ENCODE data around the gene NFIA. TPM values are rescaled to one million over a fixed set of nuclear protein-coding genes. Genes with fewer than 3 reads are reported as not detected.

Gene NFIA
- total and polyA plus RNA-seq, 10 of the 15 experiments (the other 5 are each of a cell fraction or from before 2014, with no cell fraction given), result 0.10 to 0.16 TPM; not detected in 8

DNA sequence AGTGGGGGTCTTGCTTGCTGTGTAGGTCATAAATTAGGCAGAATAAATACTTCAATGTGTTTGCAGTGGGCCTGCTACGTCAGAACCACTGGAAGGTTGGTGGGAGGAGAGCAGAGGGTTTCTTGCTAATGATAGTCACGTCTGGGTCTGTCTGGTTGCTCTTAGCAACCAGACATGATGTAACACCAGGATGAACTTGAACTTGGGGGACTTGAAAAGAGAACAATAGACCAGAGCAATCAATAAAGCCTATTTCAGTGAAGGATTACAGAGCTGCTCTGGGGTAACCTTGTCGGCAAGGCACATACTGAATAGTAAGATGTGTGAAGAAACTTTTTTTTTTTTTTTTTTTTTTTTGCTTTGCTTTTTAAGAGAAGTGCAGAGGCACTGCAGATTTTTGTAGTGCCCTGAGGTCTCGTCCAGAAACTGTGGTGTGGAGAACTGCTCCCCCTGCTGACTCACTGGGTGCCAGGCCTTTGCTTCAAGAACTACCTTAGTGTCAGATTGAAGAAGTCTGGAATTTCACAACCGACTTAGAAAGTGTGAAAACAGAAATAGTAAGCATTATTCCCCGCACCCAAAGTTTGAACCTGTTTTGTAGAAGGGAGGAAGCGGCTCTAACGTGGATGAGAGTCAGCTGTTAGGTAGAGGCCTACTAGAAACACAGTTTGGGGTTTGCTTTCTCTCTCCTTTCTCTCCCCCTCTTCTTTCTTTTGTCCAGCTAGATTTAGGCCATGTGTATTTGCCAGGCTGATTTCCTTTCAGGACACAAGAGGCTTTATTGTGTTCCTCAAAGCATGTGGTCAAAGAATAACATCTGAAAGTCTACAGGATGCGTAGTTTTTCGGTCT is 371.0 kb downstream of the NFIA start:
- ChIA-PET RAD21 (ENCODE audit: unreplicated experiment) (interaction anchor here (0.7 to 1.5 kb wide), 4 partner anchors 80 to 1428 kb away, joined by 3 to 4 read pairs (median 3); no protein-coding TSS in a partner anchor), SMC1A (ENCODE audit: uncharacterized antibody, unreplicated experiment) (interaction anchor here (0.6 to 1.9 kb wide), 3 partner anchors 25 to 474 kb away, joined by 3 to 10 read pairs (median 3); no protein-coding TSS in a partner anchor), POLR2A (no interaction called here), CTCF (interaction anchor here (0.7 to 2.4 kb wide), 11 partner anchors 10 to 605 kb away, joined by 3 to 14 read pairs (median 3); no protein-coding TSS in a partner anchor)
- H3K4me3 ChIP-seq, result no peak overlapping the region
- FAIRE-seq (peak; percentile 93), ATAC-seq (peak; percentile 93), DNase-seq (ENCODE audit: low read depth, low spot score) (peak; percentile 15)
- 20% methylated on average over 10 of the region's 10 CpGs for WGBS (ENCODE audit: insufficient coverage, insufficient replicate concordance, low lambda C conversion rate, missing lambda C conversion rate)
- H3K27me3 ChIP-seq (replicated peaks in 1 of 2; ENCODE audit: control insufficient read depth in 2 of 2, insufficient read depth in 2 of 2, low read length in 1 of 2), result no peaks in the 10 kb centered on the region
- no peaks in the 10 kb centered on the region for H3K9me3 ChIP-seq (replicated peaks; ENCODE audit: control insufficient read depth, insufficient read depth, low read length)
- H3K4me2 ChIP-seq (ENCODE audit: control insufficient read depth, insufficient read depth), result no peak overlapping the region
- in situ Hi-C loops (cut with MboI) (loop anchor here (10.0 kb wide), 1 partner anchor 479 kb away; no protein-coding TSS in a partner anchor), intact Hi-C loops (cut with micrococcal nuclease; ENCODE audit: unreplicated experiment) (loop anchor here (1.0 to 10.0 kb wide), 6 partner anchors 401 to 1479 kb away; no protein-coding TSS in a partner anchor)
- H4K20me1 ChIP-seq (ENCODE audit: control insufficient read depth, insufficient read depth), result no peaks in the 10 kb centered on the region
- H2AFZ ChIP-seq (ENCODE audit: control insufficient read depth, low read depth, low read length), result no peak overlapping the region
- no peaks in the 10 kb centered on the region for H3K36me3 ChIP-seq (ENCODE audit: control insufficient read depth in 2 of 2, insufficient read depth in 2 of 2, low read length in 1 of 2)
- no peaks in the 10 kb centered on the region for H3K4me1 ChIP-seq (ENCODE audit: control insufficient read depth, insufficient read depth, low read length)
- no peaks in the 10 kb centered on the region for H3K79me2 ChIP-seq (ENCODE audit: control insufficient read depth, insufficient read depth, low read length)
- H3K9ac ChIP-seq (ENCODE audit: control insufficient read depth, insufficient read depth, low read length), result no peak overlapping the region
- no TSS peak for BruUV-seq (replicated peaks)
- H3K27ac ChIP-seq (ENCODE audit: control insufficient read depth, insufficient read depth), result no peak overlapping the region
- TF ChIP-seq YY1 (IDR thresholded peaks at IDR 0.05; ENCODE audit: low read depth, low read length) (peak; percentile 41; the same call in 1 of the 2 replicates), ZNF384 (IDR thresholded peaks at IDR 0.05; ENCODE audit: borderline replicate concordance, low read depth, low read length) (peak; percentile 80), MEF2A (IDR thresholded peaks at IDR 0.05; ENCODE audit: insufficient read depth, low read depth, low read length) (no peak), STAT1 (conservative IDR thresholded peaks at IDR 0.05) (no peak), ATF7 (IDR thresholded peaks at IDR 0.05; ENCODE audit: low read depth) (0 out of 2 replicates have a peak, but pooled peaks have one; percentile 51), POU2F2 (IDR thresholded peaks at IDR 0.05; ENCODE audit: borderline replicate concordance, low read depth, low read length) (no peak), DPF2 (IDR thresholded peaks at IDR 0.05) (no peak), FOXM1 (IDR thresholded peaks at IDR 0.05; ENCODE audit: low read depth, low read length) (no peak), SMC3 (IDR thresholded peaks at IDR 0.05; ENCODE audit: borderline replicate concordance, low read length) (peak; percentile 84), RAD21 (IDR thresholded peaks at IDR 0.05; ENCODE audit: insufficient read depth, low read depth, low read length) (peak; percentile 74)
- TF ChIP-seq, protein P1, sequence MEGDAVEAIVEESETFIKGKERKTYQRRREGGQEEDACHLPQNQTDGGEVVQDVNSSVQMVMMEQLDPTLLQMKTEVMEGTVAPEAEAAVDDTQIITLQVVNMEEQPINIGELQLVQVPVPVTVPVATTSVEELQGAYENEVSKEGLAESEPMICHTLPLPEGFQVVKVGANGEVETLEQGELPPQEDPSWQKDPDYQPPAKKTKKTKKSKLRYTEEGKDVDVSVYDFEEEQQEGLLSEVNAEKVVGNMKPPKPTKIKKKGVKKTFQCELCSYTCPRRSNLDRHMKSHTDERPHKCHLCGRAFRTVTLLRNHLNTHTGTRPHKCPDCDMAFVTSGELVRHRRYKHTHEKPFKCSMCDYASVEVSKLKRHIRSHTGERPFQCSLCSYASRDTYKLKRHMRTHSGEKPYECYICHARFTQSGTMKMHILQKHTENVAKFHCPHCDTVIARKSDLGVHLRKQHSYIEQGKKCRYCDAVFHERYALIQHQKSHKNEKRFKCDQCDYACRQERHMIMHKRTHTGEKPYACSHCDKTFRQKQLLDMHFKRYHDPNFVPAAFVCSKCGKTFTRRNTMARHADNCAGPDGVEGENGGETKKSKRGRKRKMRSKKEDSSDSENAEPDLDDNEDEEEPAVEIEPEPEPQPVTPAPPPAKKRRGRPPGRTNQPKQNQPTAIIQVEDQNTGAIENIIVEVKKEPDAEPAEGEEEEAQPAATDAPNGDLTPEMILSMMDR (IDR thresholded peaks at IDR 0.05 in 2 of 3, conservative IDR thresholded peaks at IDR 0.05 in 1 of 3; ENCODE audit: control insufficient read depth in 2 of 3, extremely low read depth in 1 of 3, insufficient read depth in 1 of 3, low read depth in 3 of 3, low read length in 3 of 3), result peak; percentile 69 to 84 (median 80)
- TF ChIP-seq, protein P2, sequence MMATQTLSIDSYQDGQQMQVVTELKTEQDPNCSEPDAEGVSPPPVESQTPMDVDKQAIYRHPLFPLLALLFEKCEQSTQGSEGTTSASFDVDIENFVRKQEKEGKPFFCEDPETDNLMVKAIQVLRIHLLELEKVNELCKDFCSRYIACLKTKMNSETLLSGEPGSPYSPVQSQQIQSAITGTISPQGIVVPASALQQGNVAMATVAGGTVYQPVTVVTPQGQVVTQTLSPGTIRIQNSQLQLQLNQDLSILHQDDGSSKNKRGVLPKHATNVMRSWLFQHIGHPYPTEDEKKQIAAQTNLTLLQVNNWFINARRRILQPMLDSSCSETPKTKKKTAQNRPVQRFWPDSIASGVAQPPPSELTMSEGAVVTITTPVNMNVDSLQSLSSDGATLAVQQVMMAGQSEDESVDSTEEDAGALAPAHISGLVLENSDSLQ (IDR thresholded peaks at IDR 0.05), result no peak
- TF ChIP-seq, protein P3, sequence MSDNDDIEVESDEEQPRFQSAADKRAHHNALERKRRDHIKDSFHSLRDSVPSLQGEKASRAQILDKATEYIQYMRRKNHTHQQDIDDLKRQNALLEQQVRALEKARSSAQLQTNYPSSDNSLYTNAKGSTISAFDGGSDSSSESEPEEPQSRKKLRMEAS (IDR thresholded peaks at IDR 0.05; ENCODE audit: low read depth, low read length), result no peak
- TF ChIP-seq, protein P4, sequence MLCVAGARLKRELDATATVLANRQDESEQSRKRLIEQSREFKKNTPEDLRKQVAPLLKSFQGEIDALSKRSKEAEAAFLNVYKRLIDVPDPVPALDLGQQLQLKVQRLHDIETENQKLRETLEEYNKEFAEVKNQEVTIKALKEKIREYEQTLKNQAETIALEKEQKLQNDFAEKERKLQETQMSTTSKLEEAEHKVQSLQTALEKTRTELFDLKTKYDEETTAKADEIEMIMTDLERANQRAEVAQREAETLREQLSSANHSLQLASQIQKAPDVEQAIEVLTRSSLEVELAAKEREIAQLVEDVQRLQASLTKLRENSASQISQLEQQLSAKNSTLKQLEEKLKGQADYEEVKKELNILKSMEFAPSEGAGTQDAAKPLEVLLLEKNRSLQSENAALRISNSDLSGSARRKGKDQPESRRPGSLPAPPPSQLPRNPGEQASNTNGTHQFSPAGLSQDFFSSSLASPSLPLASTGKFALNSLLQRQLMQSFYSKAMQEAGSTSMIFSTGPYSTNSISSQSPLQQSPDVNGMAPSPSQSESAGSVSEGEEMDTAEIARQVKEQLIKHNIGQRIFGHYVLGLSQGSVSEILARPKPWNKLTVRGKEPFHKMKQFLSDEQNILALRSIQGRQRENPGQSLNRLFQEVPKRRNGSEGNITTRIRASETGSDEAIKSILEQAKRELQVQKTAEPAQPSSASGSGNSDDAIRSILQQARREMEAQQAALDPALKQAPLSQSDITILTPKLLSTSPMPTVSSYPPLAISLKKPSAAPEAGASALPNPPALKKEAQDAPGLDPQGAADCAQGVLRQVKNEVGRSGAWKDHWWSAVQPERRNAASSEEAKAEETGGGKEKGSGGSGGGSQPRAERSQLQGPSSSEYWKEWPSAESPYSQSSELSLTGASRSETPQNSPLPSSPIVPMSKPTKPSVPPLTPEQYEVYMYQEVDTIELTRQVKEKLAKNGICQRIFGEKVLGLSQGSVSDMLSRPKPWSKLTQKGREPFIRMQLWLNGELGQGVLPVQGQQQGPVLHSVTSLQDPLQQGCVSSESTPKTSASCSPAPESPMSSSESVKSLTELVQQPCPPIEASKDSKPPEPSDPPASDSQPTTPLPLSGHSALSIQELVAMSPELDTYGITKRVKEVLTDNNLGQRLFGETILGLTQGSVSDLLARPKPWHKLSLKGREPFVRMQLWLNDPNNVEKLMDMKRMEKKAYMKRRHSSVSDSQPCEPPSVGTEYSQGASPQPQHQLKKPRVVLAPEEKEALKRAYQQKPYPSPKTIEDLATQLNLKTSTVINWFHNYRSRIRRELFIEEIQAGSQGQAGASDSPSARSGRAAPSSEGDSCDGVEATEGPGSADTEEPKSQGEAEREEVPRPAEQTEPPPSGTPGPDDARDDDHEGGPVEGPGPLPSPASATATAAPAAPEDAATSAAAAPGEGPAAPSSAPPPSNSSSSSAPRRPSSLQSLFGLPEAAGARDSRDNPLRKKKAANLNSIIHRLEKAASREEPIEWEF (IDR thresholded peaks at IDR 0.05; ENCODE audit: insufficient replicate concordance, low read depth, low read length), result no peak

Measured in GM12878 (cell line).